IMR-90 (cell line): ENCODE results near the gene RPS27L. TPM values are rescaled to one million over a fixed set of nuclear protein-coding genes. Genes with fewer than 3 reads are reported as not detected.

Experiments used
- ATAC-seq: fragments of 200-7000 bp; cut with Tn5 transposase; 2 replicates; pipeline ENCODE4 v1.9.1; 2020; ENCODE audit warnings: low read depth, mild to moderate bottlenecking, moderate library complexity
- BruUV-seq: library from RNA; stranded (reverse); fragments of 400-500 nt; replicated peaks from 2 replicates; lab custom pipeline; 2021; lab: Mats Ljungman, UMichigan
- CTCF ChIA-PET: fragments of 300-600 bp; formaldehyde crosslinking; extraction: SDS; loops from one replicate; lab custom pipeline; 2021; ENCODE audit warnings: antibody characterized with exemption; lab: Yijun Ruan, JAX
- POLR2A ChIA-PET: fragments of 300-600 bp; sonication (Branson Sonifier 250); formaldehyde crosslinking; loops from one replicate; lab custom pipeline; 2022; ENCODE audit warnings: antibody characterized with exemption; ENCODE audit not compliant: unreplicated experiment; lab: Charles Lee
- DNase-seq: peaks from one replicate; pipeline ENCODE4 v3.0.0; 2013
- H2AFZ ChIP-seq: replicated peaks from 2 replicates; pipeline ENCODE3; 2013; ENCODE audit warnings: low read length, mild to moderate bottlenecking; ENCODE audit not compliant: poor library complexity
- H2AK5ac ChIP-seq: 2 replicates; pipeline ENCODE4 v1.6.1; 2013; ENCODE audit warnings: low read depth, low read length, inconsistent platforms
- H2AK9ac ChIP-seq: replicated peaks from 2 replicates; pipeline ENCODE3; 2013; ENCODE audit warnings: mild to moderate bottlenecking, low read depth, low read length, moderate library complexity; ENCODE audit not compliant: poor library complexity
- H2BK120ac ChIP-seq: 2 replicates; pipeline ENCODE4 v1.6.1; 2013; ENCODE audit warnings: low read depth, low read length, inconsistent platforms
- H2BK15ac ChIP-seq: 3 replicates; pipeline ENCODE4 v1.6.1; 2013; ENCODE audit warnings: low read depth, low read length, inconsistent platforms
- H2BK20ac ChIP-seq: 2 replicates; pipeline ENCODE4 v1.6.1; 2013; ENCODE audit warnings: low read depth, mild to moderate bottlenecking, inconsistent platforms, low read length, moderate library complexity
- H2BK5ac ChIP-seq: 2 replicates; pipeline ENCODE4 v1.6.1; 2013; ENCODE audit warnings: mild to moderate bottlenecking, low read depth, low read length, inconsistent platforms; ENCODE audit not compliant: poor library complexity, severe bottlenecking
- H3K14ac ChIP-seq: replicated peaks from 2 replicates; pipeline ENCODE4 v1.6.1; 2013; ENCODE audit warnings: low read depth, low read length, inconsistent platforms
- H3K18ac ChIP-seq: 2 replicates; pipeline ENCODE4 v1.6.1; 2013; ENCODE audit warnings: low read depth, low read length, control low read depth
- H3K23ac ChIP-seq: 2 replicates; pipeline ENCODE4 v1.6.1; 2013; ENCODE audit warnings: low read depth, low read length, inconsistent platforms
- H3K27ac ChIP-seq: 2 replicates; pipeline ENCODE4 v1.5.1; 2013; ENCODE audit warnings: mild to moderate bottlenecking, control low read depth, low read length; ENCODE audit not compliant: insufficient read depth
- H3K27me3 ChIP-seq: 2 replicates; pipeline ENCODE4 v1.6.1; 2013; ENCODE audit warnings: low read length; ENCODE audit not compliant: control insufficient read depth, insufficient read depth
- H3K36me3 ChIP-seq: 2 replicates; pipeline ENCODE4 v1.6.1; 2013; ENCODE audit warnings: low read length, mixed read lengths; ENCODE audit not compliant: control insufficient read depth, insufficient read depth
- H3K4ac ChIP-seq: 2 replicates; pipeline ENCODE4 v1.6.1; 2013; ENCODE audit warnings: low read depth, low read length, inconsistent platforms
- H3K4me1 ChIP-seq: 2 replicates; pipeline ENCODE4 v1.6.1; 2013; ENCODE audit warnings: low read length, mixed read lengths; ENCODE audit not compliant: control insufficient read depth, insufficient read depth
- H3K4me2 ChIP-seq: 2 replicates; pipeline ENCODE4 v1.6.1; 2013; ENCODE audit warnings: low read depth, mild to moderate bottlenecking, control low read depth, low read length, moderate library complexity
- H3K4me3 ChIP-seq: 2 replicates; pipeline ENCODE4 v1.5.1; 2013; ENCODE audit warnings: low read depth, mild to moderate bottlenecking, control low read depth, low read length, moderate library complexity; ENCODE audit not compliant: insufficient read depth
- H3K56ac ChIP-seq: 2 replicates; pipeline ENCODE4 v1.6.1; 2013; ENCODE audit warnings: low read length, inconsistent platforms; ENCODE audit not compliant: insufficient read depth; ENCODE audit errors: extremely low read depth
- H3K79me1 ChIP-seq, 2 experiments: 2 replicates each; pipeline ENCODE4 v1.6.1; 2013; ENCODE audit warnings: low read length in 2 of 2, inconsistent platforms in 1 of 2, low read depth in 1 of 2
- H3K9ac ChIP-seq: 2 replicates; pipeline ENCODE4 v1.6.1; 2013; ENCODE audit warnings: low read depth, low read length, control low read depth
- H3K9me1 ChIP-seq: 2 replicates; pipeline ENCODE4 v1.6.1; 2013; ENCODE audit warnings: low read length, inconsistent platforms; ENCODE audit not compliant: insufficient read depth
- H3K9me3 ChIP-seq: 2 replicates; pipeline ENCODE4 v1.6.1; 2013; ENCODE audit warnings: low read length; ENCODE audit not compliant: control insufficient read depth, insufficient read depth
- H4K20me1 ChIP-seq: 2 replicates; pipeline ENCODE4 v1.6.1; 2013; ENCODE audit warnings: low read length, inconsistent platforms; ENCODE audit not compliant: insufficient read depth
- H4K5ac ChIP-seq: 2 replicates; pipeline ENCODE4 v1.6.1; 2013; ENCODE audit warnings: mild to moderate bottlenecking, low read depth, low read length, control low read depth
- H4K8ac ChIP-seq, 2 experiments: 2 replicates each; pipeline ENCODE4 v1.6.1; 2013; ENCODE audit warnings: low read depth in 2 of 2, low read length in 2 of 2, control low read depth in 1 of 2, inconsistent platforms in 1 of 2
- H4K91ac ChIP-seq: 2 replicates; pipeline ENCODE4 v1.6.1; 2013; ENCODE audit warnings: low read depth, low read length, inconsistent platforms; ENCODE audit not compliant: insufficient read depth
- BHLHE40 ChIP-seq: fragments of 150-350 bp; IDR thresholded peaks from 2 replicates; pipeline ENCODE4 v1.6.1; 2016; ENCODE audit warnings: mild to moderate bottlenecking, low read depth, low read length
- CEBPB ChIP-seq: IDR thresholded peaks from 2 replicates; pipeline ENCODE4 v1.6.1; 2012; ENCODE audit warnings: low read depth, low read length, improper control_type of control experiment
- CTCF ChIP-seq: conservative IDR thresholded peaks from 2 replicates; pipeline ENCODE4 v1.5.1; 2012; ENCODE audit warnings: mild to moderate bottlenecking, low read depth, low read length, improper control_type of control experiment
- NFE2L2 ChIP-seq: fragments of 150-350 bp; IDR thresholded peaks from 2 replicates; pipeline ENCODE4 v1.6.1; 2016; ENCODE audit warnings: low read depth, mild to moderate bottlenecking, low read length
- RAD21 ChIP-seq: IDR thresholded peaks from 2 replicates; pipeline ENCODE4 v1.6.1; 2012; ENCODE audit warnings: low read length, improper control_type of control experiment
- WGBS, 2 experiments: methylation state at CpG; one replicate each; pipeline versions ENCODE4 v1.1.5 to v1.1.7; 2013; ENCODE audit warnings: missing lambda C conversion rate in 2 of 2; ENCODE audit not compliant: insufficient read length in 1 of 2; ENCODE audit errors: extremely low coverage in 2 of 2; 5-methylcytosine and 5-hydroxymethylcytosine counted together
- dilution Hi-C: fragments of 300-500 bp; cut with HindIII; formaldehyde crosslinking; loops from one replicate; pipeline ENCODE4 v1.14.3; 2018; ENCODE audit warnings: low sequenced_read_pairs; ENCODE audit not compliant: unreplicated experiment
- in situ Hi-C: fragments of 300-500 bp; cut with MboI; formaldehyde crosslinking; loops from 3 replicates; pipeline ENCODE4 v1.14.3; 2019; ENCODE audit warnings: low sequenced_read_pairs, inconsistent platforms, mixed read lengths
- intact Hi-C: fragments of 100-400 bp; cut with micrococcal nuclease; formaldehyde crosslinking; loops from 2 replicates; pipeline ENCODE4 v1.10.0; 2022
- polyA plus RNA-seq, 3 experiments: library from polyadenylated mRNA; depleted of rRNA; stranded (reverse); fragments of >200 nt; gene quantifications; 2 replicates each; pipeline ENCODE4 v1.2.3, GENCODE V29; 2012; ENCODE audit warnings: low replicate concordance in 1 of 3
- total RNA-seq: library from RNA; depleted of rRNA; stranded (reverse); fragments of >200 nt; gene quantifications from 2 replicates; pipeline ENCODE4 v1.2.3, GENCODE V29; 2012

RPS27L gene
- total and polyA plus RNA-seq, 2 of the 4 experiments (the other 2 are of a cell fraction), result 53.1 to 302 TPM

DNA sequence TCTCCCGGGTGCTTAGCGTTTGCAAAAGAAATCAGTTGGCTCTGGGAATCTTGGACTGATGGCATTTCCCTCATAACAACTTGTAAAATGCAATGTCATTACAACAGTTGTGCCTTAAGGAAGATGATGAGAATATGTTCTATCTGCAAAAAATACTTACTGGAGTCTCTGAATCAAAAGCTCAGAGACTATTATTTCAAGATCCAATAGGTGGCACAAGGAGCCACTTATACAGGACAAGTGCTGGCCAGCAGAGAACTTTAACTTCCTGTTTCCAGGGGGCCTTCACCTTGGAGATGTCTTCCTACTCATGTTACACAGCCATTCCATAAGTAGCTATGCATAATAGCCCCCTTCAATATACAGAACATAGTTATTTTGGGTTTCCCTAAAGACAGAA, 8.9 kb upstream of the RPS27L start:
- Histone ChIP-seq H4K91ac (peak overlapping the region; percentile 14; the same call in 1 of the 2 replicates), H4K5ac (peak overlapping the region; percentile 38; the same call in 1 of the 2 replicates), H3K23ac (no peak overlapping the region), H3K9me3 (no peaks in the 10 kb centered on the region), H3K4me2 (no peak overlapping the region), H3K4me1 (peaks cover 9% of the 10 kb centered on the region), H3K27ac (no peak overlapping the region), H3K14ac (no peak overlapping the region), H3K27me3 (no peaks in the 10 kb centered on the region), H2BK15ac (peak overlapping the region; percentile 76; the same call in 2 of the 3 replicates), H4K20me1 (no peaks in the 10 kb centered on the region), H2AK9ac (no peak overlapping the region), H3K36me3 (no peaks in the 10 kb centered on the region), H3K9ac (no peak overlapping the region), H3K56ac (no peak overlapping the region), H4K8ac (0 out of 4 replicates have a peak overlapping the region, but pooled peaks of 1 of the 2 experiments have one; percentile 1), H2BK5ac (peak overlapping the region; percentile 40), H2BK20ac (no peak overlapping the region), H2AFZ (no peak overlapping the region), H3K79me1 (no peaks in the 10 kb centered on the region), H2BK120ac (peak overlapping the region; percentile 45), H3K4me3 (no peak overlapping the region), H3K9me1 (no peaks in the 10 kb centered on the region), H3K4ac (peak overlapping the region; percentile 12), H3K18ac (peak overlapping the region; percentile 57), H2AK5ac (no peak overlapping the region)
- dilution Hi-C loops (no loop called here), in situ Hi-C loops (loop anchor here (25.0 kb wide), 1 partner anchor 246 kb away; no protein-coding TSS in a partner anchor), intact Hi-C loops (no loop called here)
- CTCF ChIA-PET, result interaction anchor here (0.6 to 1.5 kb wide), 2 partner anchors 65 to 220 kb away, joined by 3 to 5 read pairs; no protein-coding TSS in a partner anchor
- DNase-seq (no peak), ATAC-seq (no peak)
- TF ChIP-seq BHLHE40, result no peak
- TF ChIP-seq CTCF, result 0 out of 2 replicates have a peak, but pooled peaks have one; percentile 11
- no peak for TF ChIP-seq NFE2L2
- TF ChIP-seq RAD21, result no peak
- TF ChIP-seq CEBPB, result no peak
- POLR2A ChIA-PET, result no interaction called here
- no TSS peak for BruUV-seq
- no CpG with 5 or more reads among the region's 2 CpGs for WGBS, 2 experiments
